Measurements from ENCODE around the gene ENO3.

The ENO3 gene

GRCh38 chr17:4956493-4957061 is 5.7 kb downstream of the ENO3 start:
- Histone ChIP-seq H4K91ac (ENCODE audit: low read length) (no peak overlapping the region), H3K9ac (ENCODE audit: low read length) (no peak overlapping the region), H2BK12ac (ENCODE audit: low read length in 2 of 2) (no peak overlapping the region), H3K27ac (ENCODE audit: low read length, poor library complexity, severe bottlenecking) (no peak overlapping the region), H2AFZ (ENCODE audit: low read depth, low read length) (no peak overlapping the region), H3K4me1 (ENCODE audit: control insufficient read depth, insufficient read depth, low read depth, low read length) (peaks cover 17% of the 10 kb centered on the region), H4K8ac (ENCODE audit: low read length) (peak overlapping the region; percentile 56), H2BK120ac (ENCODE audit: low read depth, low read length) (no peak overlapping the region), H3K27me3 (ENCODE audit: control insufficient read depth in 1 of 2, insufficient read depth in 1 of 2, low read length in 2 of 2) (no peaks in the 10 kb centered on the region), H3K4ac (ENCODE audit: low read depth in 1 of 2, low read length in 2 of 2) (no peak overlapping the region), H3K4me2 (ENCODE audit: low read length, poor library complexity, severe bottlenecking) (no peak overlapping the region), H3K79me1 (replicated peaks; ENCODE audit: low read length, poor library complexity, severe bottlenecking) (peaks cover 8% of the 10 kb centered on the region), H2BK15ac (ENCODE audit: low read depth, poor library complexity, severe bottlenecking) (no peak overlapping the region), H2BK5ac (ENCODE audit: low read depth, low read length, poor library complexity, severe bottlenecking) (no peak overlapping the region), H3K14ac (ENCODE audit: low read length in 2 of 2) (no peak overlapping the region), H3K9me3 (ENCODE audit: control insufficient read depth, low read length) (no peaks in the 10 kb centered on the region), H3K18ac (ENCODE audit: low read depth in 1 of 2, low read length in 2 of 2) (no peak overlapping the region), H3K23ac (ENCODE audit: low read length in 2 of 2) (no peak overlapping the region), H2AK5ac (ENCODE audit: low read length, severe bottlenecking) (no peak overlapping the region), H3K36me3 (ENCODE audit: control insufficient read depth in 1 of 2, insufficient read depth in 2 of 2, low read depth in 1 of 2, low read length in 2 of 2) (peaks cover 27 to 35% of the 10 kb centered on the region in 2 experiments), H3K4me3 (ENCODE audit: insufficient read depth in 1 of 2, low read depth in 1 of 2, low read length in 2 of 2) (no peak overlapping the region)
- WGBS: 87% methylated on average over 10 of the region's 10 CpGs
- DNase-seq: no peak

GRCh38 chr17:4958102-4958501 is 7.2 kb downstream of the ENO3 start:
- H3K4me3 ChIP-seq (ENCODE audit: insufficient read depth in 1 of 2, low read depth in 1 of 2, low read length in 2 of 2): no peak overlapping the region
- H3K4me1 ChIP-seq (ENCODE audit: control insufficient read depth, insufficient read depth, low read depth, low read length): peaks cover 9% of the 10 kb centered on the region
- H3K9me3 ChIP-seq (ENCODE audit: control insufficient read depth, low read length): no peaks in the 10 kb centered on the region
- peaks cover 29 to 35% of the 10 kb centered on the region in 2 experiments for H3K36me3 ChIP-seq (ENCODE audit: control insufficient read depth in 1 of 2, insufficient read depth in 2 of 2, low read depth in 1 of 2, low read length in 2 of 2)
- no peak overlapping the region for H3K27ac ChIP-seq (ENCODE audit: low read length, poor library complexity, severe bottlenecking)
- H3K27me3 ChIP-seq (ENCODE audit: control insufficient read depth in 1 of 2, insufficient read depth in 1 of 2, low read length in 2 of 2): no peaks in the 10 kb centered on the region
- H2BK120ac ChIP-seq (ENCODE audit: low read depth, low read length): no peak overlapping the region
- no peak overlapping the region for H3K18ac ChIP-seq (ENCODE audit: low read depth in 1 of 2, low read length in 2 of 2)
- H3K4me2 ChIP-seq (ENCODE audit: low read length, poor library complexity, severe bottlenecking): no peak overlapping the region
- 99% methylated on average over 3 of the region's 3 CpGs for WGBS
- H2BK12ac ChIP-seq (ENCODE audit: low read length in 2 of 2): no peak overlapping the region
- H3K9ac ChIP-seq (ENCODE audit: low read length): no peak overlapping the region
- no peak overlapping the region for H4K91ac ChIP-seq (ENCODE audit: low read length)
- H3K23ac ChIP-seq (ENCODE audit: low read length in 2 of 2): no peak overlapping the region
- no peak overlapping the region for H2AK5ac ChIP-seq (ENCODE audit: low read length, severe bottlenecking)
- H3K4ac ChIP-seq (ENCODE audit: low read depth in 1 of 2, low read length in 2 of 2): no peak overlapping the region
- peaks cover 11% of the 10 kb centered on the region for H3K79me1 ChIP-seq (replicated peaks; ENCODE audit: low read length, poor library complexity, severe bottlenecking)
- H4K8ac ChIP-seq (ENCODE audit: low read length): no peak overlapping the region
- H2BK5ac ChIP-seq (ENCODE audit: low read depth, low read length, poor library complexity, severe bottlenecking): no peak overlapping the region
- no peak overlapping the region for H2AFZ ChIP-seq (ENCODE audit: low read depth, low read length)
- no peak for DNase-seq
- no peak overlapping the region for H2BK15ac ChIP-seq (ENCODE audit: low read depth, poor library complexity, severe bottlenecking)
- no peak overlapping the region for H3K14ac ChIP-seq (ENCODE audit: low read length in 2 of 2)

- Histone ChIP-seq H3K79me1 (replicated peaks; ENCODE audit: low read length, poor library complexity, severe bottlenecking) (peaks cover 17% of the 10 kb centered on the region), H3K4me1 (ENCODE audit: control insufficient read depth, insufficient read depth, low read depth, low read length) (peaks cover 1% of the 10 kb centered on the region), H3K4me3 (ENCODE audit: insufficient read depth in 1 of 2, low read depth in 1 of 2, low read length in 2 of 2) (no peak overlapping the region), H3K27me3 (ENCODE audit: control insufficient read depth in 1 of 2, insufficient read depth in 1 of 2, low read length in 2 of 2) (no peaks in the 10 kb centered on the region), H4K8ac (ENCODE audit: low read length) (no peak overlapping the region), H2BK120ac (ENCODE audit: low read depth, low read length) (no peak overlapping the region), H2AFZ (ENCODE audit: low read depth, low read length) (no peak overlapping the region), H3K4me2 (ENCODE audit: low read length, poor library complexity, severe bottlenecking) (no peak overlapping the region), H2BK12ac (ENCODE audit: low read length in 2 of 2) (no peak overlapping the region), H2BK15ac (ENCODE audit: low read depth, poor library complexity, severe bottlenecking) (no peak overlapping the region), H2AK5ac (ENCODE audit: low read length, severe bottlenecking) (no peak overlapping the region), H3K4ac (ENCODE audit: low read depth in 1 of 2, low read length in 2 of 2) (no peak overlapping the region), H3K27ac (ENCODE audit: low read length, poor library complexity, severe bottlenecking) (no peak overlapping the region), H3K23ac (ENCODE audit: low read length in 2 of 2) (no peak overlapping the region), H3K18ac (ENCODE audit: low read depth in 1 of 2, low read length in 2 of 2) (no peak overlapping the region), H2BK5ac (ENCODE audit: low read depth, low read length, poor library complexity, severe bottlenecking) (no peak overlapping the region), H3K14ac (ENCODE audit: low read length in 2 of 2) (no peak overlapping the region), H3K9me3 (ENCODE audit: control insufficient read depth, low read length) (no peaks in the 10 kb centered on the region), H3K9ac (ENCODE audit: low read length) (no peak overlapping the region), H3K36me3 (ENCODE audit: control insufficient read depth in 1 of 2, insufficient read depth in 2 of 2, low read depth in 1 of 2, low read length in 2 of 2) (peaks cover 29 to 35% of the 10 kb centered on the region in 2 experiments), H4K91ac (ENCODE audit: low read length) (no peak overlapping the region)
- no peak for DNase-seq
- WGBS: 96% methylated on average over 17 of the region's 18 CpGs
These were observed 8.5 kb downstream of the ENO3 start for GRCh38 chr17:4959261-4959965.

GRCh38 chr17:4960279-4960922 is 9.5 kb downstream of the ENO3 start:
- no peak overlapping the region for H3K23ac ChIP-seq (ENCODE audit: low read length in 2 of 2)
- H3K4me1 ChIP-seq (ENCODE audit: control insufficient read depth, insufficient read depth, low read depth, low read length): peaks cover 1% of the 10 kb centered on the region
- H3K27ac ChIP-seq (ENCODE audit: low read length, poor library complexity, severe bottlenecking): no peak overlapping the region
- peaks cover 21% of the 10 kb centered on the region for H3K79me1 ChIP-seq (replicated peaks; ENCODE audit: low read length, poor library complexity, severe bottlenecking)
- H3K18ac ChIP-seq (ENCODE audit: low read depth in 1 of 2, low read length in 2 of 2): no peak overlapping the region
- H4K8ac ChIP-seq (ENCODE audit: low read length): no peak overlapping the region
- no peak overlapping the region for H2AK5ac ChIP-seq (ENCODE audit: low read length, severe bottlenecking)
- H2BK12ac ChIP-seq (ENCODE audit: low read length in 2 of 2): peak overlapping the region in 1 of 2 experiments; percentile 25
- WGBS: 92% methylated on average over 9 of the region's 9 CpGs
- H3K14ac ChIP-seq (ENCODE audit: low read length in 2 of 2): no peak overlapping the region
- no peak overlapping the region for H2BK120ac ChIP-seq (ENCODE audit: low read depth, low read length)
- H3K4me2 ChIP-seq (ENCODE audit: low read length, poor library complexity, severe bottlenecking): no peak overlapping the region
- no peak overlapping the region for H2AFZ ChIP-seq (ENCODE audit: low read depth, low read length)
- no peak overlapping the region for H2BK15ac ChIP-seq (ENCODE audit: low read depth, poor library complexity, severe bottlenecking)
- no peak overlapping the region for H4K91ac ChIP-seq (ENCODE audit: low read length)
- DNase-seq: no peak
- H3K9me3 ChIP-seq (ENCODE audit: control insufficient read depth, low read length): no peaks in the 10 kb centered on the region
- no peak overlapping the region for H3K9ac ChIP-seq (ENCODE audit: low read length)
- no peak overlapping the region for H3K4me3 ChIP-seq (ENCODE audit: insufficient read depth in 1 of 2, low read depth in 1 of 2, low read length in 2 of 2)
- H3K36me3 ChIP-seq (ENCODE audit: control insufficient read depth in 1 of 2, insufficient read depth in 2 of 2, low read depth in 1 of 2, low read length in 2 of 2): peaks cover 33 to 37% of the 10 kb centered on the region in 2 experiments
- H3K27me3 ChIP-seq (ENCODE audit: control insufficient read depth in 1 of 2, insufficient read depth in 1 of 2, low read length in 2 of 2): no peaks in the 10 kb centered on the region
- no peak overlapping the region for H2BK5ac ChIP-seq (ENCODE audit: low read depth, low read length, poor library complexity, severe bottlenecking)
- no peak overlapping the region for H3K4ac ChIP-seq (ENCODE audit: low read depth in 1 of 2, low read length in 2 of 2)

Data from mesenchymal stem cell (in vitro differentiated cells and primary cell).